Erythroblast (primary cell): ENCODE data around the gene OSBPL10.
"Not testable (repeated sequence)": the region's sequence is repeated elsewhere in the genome, so short reads cannot be mapped to it uniquely, and the experiment has no call there.

Experiments used
- DNase-seq, 2 experiments: peaks; one replicate each; lab custom pipeline; 2025; lab: John Stamatoyannopoulos, UW
- GATA1 ChIP-seq: IDR thresholded peaks from 2 replicates; pipeline ENCODE4 v1.6.1; 2011; ENCODE audit warnings: low read depth, mild to moderate bottlenecking, control low read depth, low read length, moderate library complexity
- POLR2A ChIP-seq: IDR thresholded peaks from 2 replicates; pipeline ENCODE4 v1.6.1; 2011; ENCODE audit warnings: mild to moderate bottlenecking, low read length

OSBPL10 gene

GRCh38 chr3:31868236-31868635, 112.8 kb downstream of the OSBPL10 start:
- DNase-seq: no peak
- TF ChIP-seq POLR2A (no peak), GATA1 (no peak)

GRCh38 chr3:31862666-31863279, 118.3 kb downstream of the OSBPL10 start:
- TF ChIP-seq POLR2A (no peak), GATA1 (no peak)
- DNase-seq: no peak

- no peak for DNase-seq
- no peak for TF ChIP-seq GATA1
- TF ChIP-seq POLR2A: no peak
Measured at GRCh38 chr3:31861826-31862225, 119.2 kb downstream of the OSBPL10 start.

- not testable (repeated sequence) for DNase-seq
Measured at GRCh38 chr3:31860642-31861041, 120.4 kb downstream of the OSBPL10 start.

GRCh38 chr3:31859245-31859644, 121.8 kb downstream of the OSBPL10 start:
- TF ChIP-seq GATA1 (no peak), POLR2A (no peak)

GRCh38 chr3:31858439-31858838, 122.6 kb downstream of the OSBPL10 start:
- TF ChIP-seq GATA1 (no peak), POLR2A (no peak)
- no peak for DNase-seq

More at GRCh38 chr3:31859245-31859644, 121.8 kb downstream of the OSBPL10 start:
- no peak for DNase-seq

- no peak for TF ChIP-seq GATA1
- no peak for TF ChIP-seq POLR2A
- no peak for DNase-seq
Measured at GRCh38 chr3:31853580-31853979, 127.5 kb downstream of the OSBPL10 start.

GRCh38 chr3:31851278-31851677, 129.8 kb downstream of the OSBPL10 start:
- no peak for DNase-seq
- TF ChIP-seq POLR2A (no peak), GATA1 (no peak)

GRCh38 chr3:31848911-31849310, 132.2 kb downstream of the OSBPL10 start:
- peak; percentile 3 to 10 for DNase-seq
- no peak for TF ChIP-seq GATA1
- TF ChIP-seq POLR2A: no peak

- no peak for DNase-seq
- no peak for TF ChIP-seq GATA1
- TF ChIP-seq POLR2A: no peak
Measured at GRCh38 chr3:31848163-31848818, 132.8 kb downstream of the OSBPL10 start.

- no peak for DNase-seq
- TF ChIP-seq GATA1 (no peak), POLR2A (no peak)
Measured at GRCh38 chr3:31847760-31848159, 133.3 kb downstream of the OSBPL10 start.

- no peak for DNase-seq
Measured at GRCh38 chr3:31841515-31841914, 139.5 kb downstream of the OSBPL10 start.

GRCh38 chr3:31840252-31840651, 140.8 kb downstream of the OSBPL10 start:
- DNase-seq: no peak
- TF ChIP-seq GATA1 (no peak), POLR2A (no peak)

More at GRCh38 chr3:31841515-31841914, 139.5 kb downstream of the OSBPL10 start:
- TF ChIP-seq GATA1 (no peak), POLR2A (no peak)

- TF ChIP-seq POLR2A (no peak), GATA1 (no peak)
- DNase-seq: no peak
Measured at GRCh38 chr3:31839144-31839917, 141.7 kb downstream of the OSBPL10 start.
